ENCODE measurements around the gene RNF19B. TPM values are rescaled to one million over a fixed set of nuclear protein-coding genes. Genes with fewer than 3 reads are reported as not detected.

Gene RNF19B
- total RNA-seq, 1 donor from 2014 or later: 29.7 TPM

DNA sequence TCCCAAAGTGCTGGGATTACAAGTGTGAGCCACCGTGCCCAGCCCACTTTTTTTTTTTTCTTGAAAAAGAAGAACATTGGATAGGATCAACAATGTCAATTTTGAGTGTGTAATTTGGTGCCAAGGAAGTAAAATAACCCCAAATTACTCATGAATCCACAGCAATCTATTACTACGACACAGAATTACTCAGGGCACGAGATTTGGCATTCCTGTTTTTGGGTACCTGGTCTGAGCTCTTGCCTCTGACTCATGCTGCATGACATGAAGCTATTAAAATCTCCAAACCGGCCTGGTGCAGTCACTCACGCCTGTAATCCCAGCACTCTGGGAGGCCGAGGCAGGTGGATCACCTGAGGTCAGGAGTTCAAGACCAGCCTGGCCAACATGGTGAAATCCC, 10.4 kb downstream of the RNF19B start:
- no peak for TF ChIP-seq EZH2 (IDR thresholded peaks at IDR 0.05; ENCODE audit: insufficient read depth, low read length)
- TF ChIP-seq, protein P1, sequence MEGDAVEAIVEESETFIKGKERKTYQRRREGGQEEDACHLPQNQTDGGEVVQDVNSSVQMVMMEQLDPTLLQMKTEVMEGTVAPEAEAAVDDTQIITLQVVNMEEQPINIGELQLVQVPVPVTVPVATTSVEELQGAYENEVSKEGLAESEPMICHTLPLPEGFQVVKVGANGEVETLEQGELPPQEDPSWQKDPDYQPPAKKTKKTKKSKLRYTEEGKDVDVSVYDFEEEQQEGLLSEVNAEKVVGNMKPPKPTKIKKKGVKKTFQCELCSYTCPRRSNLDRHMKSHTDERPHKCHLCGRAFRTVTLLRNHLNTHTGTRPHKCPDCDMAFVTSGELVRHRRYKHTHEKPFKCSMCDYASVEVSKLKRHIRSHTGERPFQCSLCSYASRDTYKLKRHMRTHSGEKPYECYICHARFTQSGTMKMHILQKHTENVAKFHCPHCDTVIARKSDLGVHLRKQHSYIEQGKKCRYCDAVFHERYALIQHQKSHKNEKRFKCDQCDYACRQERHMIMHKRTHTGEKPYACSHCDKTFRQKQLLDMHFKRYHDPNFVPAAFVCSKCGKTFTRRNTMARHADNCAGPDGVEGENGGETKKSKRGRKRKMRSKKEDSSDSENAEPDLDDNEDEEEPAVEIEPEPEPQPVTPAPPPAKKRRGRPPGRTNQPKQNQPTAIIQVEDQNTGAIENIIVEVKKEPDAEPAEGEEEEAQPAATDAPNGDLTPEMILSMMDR (IDR thresholded peaks at IDR 0.05; ENCODE audit: insufficient read depth, low read depth, low read length): no peak
- Histone ChIP-seq H3K27ac (ENCODE audit: low read depth, low read length) (peak overlapping the region; percentile 26), H2AFZ (ENCODE audit: low read depth, low read length) (no peak overlapping the region), H3K27me3 (ENCODE audit: insufficient read depth, low read length) (no peaks in the 10 kb centered on the region), H3K4me1 (ENCODE audit: insufficient read depth, low read length) (peaks cover 14% of the 10 kb centered on the region), H3K4me2 (ENCODE audit: low read length) (peak overlapping the region; percentile 58), H3K9me3 (ENCODE audit: insufficient read depth, low read depth, low read length) (no peaks in the 10 kb centered on the region), H3K36me3 (ENCODE audit: insufficient read depth, low read length) (no peaks in the 10 kb centered on the region), H3K9ac (ENCODE audit: low read length) (no peak overlapping the region), H4K20me1 (ENCODE audit: insufficient read depth, low read length) (peaks cover 59% of the 10 kb centered on the region), H3K79me2 (ENCODE audit: insufficient read depth, low read length) (peaks cover 82% of the 10 kb centered on the region), H3K4me3 (ENCODE audit: insufficient read depth, low read depth, low read length) (no peak overlapping the region)
- H3K4me1 Mint-ChIP-seq (ENCODE audit: low read depth, unreplicated experiment): peaks cover 5% of the 10 kb centered on the region
- H3K36me3 Mint-ChIP-seq (ENCODE audit: low read depth, unreplicated experiment): peaks cover 6% of the 10 kb centered on the region
- H3K4me3 Mint-ChIP-seq (ENCODE audit: unreplicated experiment): no peak overlapping the region
- H3K27ac Mint-ChIP-seq (ENCODE audit: unreplicated experiment): no peak overlapping the region
- DNase-seq (ENCODE audit: low read depth) (peak; percentile 48), FAIRE-seq (no peak)
- no peaks in the 10 kb centered on the region for H3K27me3 Mint-ChIP-seq (ENCODE audit: low read depth, unreplicated experiment)
- H3K9me3 Mint-ChIP-seq (ENCODE audit: unreplicated experiment): no peaks in the 10 kb centered on the region

DNA sequence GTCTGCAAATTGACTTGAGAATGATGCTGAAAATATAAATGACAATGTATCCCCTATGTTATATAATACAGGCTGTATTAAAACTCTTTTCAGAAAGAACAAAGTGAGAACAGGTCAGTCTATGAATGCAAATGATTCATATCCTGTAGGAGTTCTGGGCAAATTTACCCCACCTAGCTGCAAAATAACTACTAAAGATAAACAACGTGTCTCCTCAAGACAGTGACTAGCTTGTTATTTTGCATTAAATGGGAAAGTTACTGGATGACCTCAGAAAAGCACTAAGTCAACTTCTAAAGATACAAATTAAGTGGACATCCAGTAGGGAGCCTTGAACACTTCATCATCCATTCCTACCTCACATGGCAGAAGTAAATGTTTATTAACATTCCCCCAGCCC, 11.1 kb downstream of the RNF19B start:
- Histone ChIP-seq H3K27ac (ENCODE audit: low read depth, low read length) (peak overlapping the region; percentile 34), H3K27me3 (ENCODE audit: insufficient read depth, low read length) (no peaks in the 10 kb centered on the region), H3K4me1 (ENCODE audit: insufficient read depth, low read length) (peaks cover 14% of the 10 kb centered on the region), H3K9me3 (ENCODE audit: insufficient read depth, low read depth, low read length) (no peaks in the 10 kb centered on the region), H4K20me1 (ENCODE audit: insufficient read depth, low read length) (peaks cover 54% of the 10 kb centered on the region), H3K4me2 (ENCODE audit: low read length) (peak overlapping the region; percentile 58), H3K36me3 (ENCODE audit: insufficient read depth, low read length) (no peaks in the 10 kb centered on the region), H3K9ac (ENCODE audit: low read length) (no peak overlapping the region), H3K79me2 (ENCODE audit: insufficient read depth, low read length) (peaks cover 75% of the 10 kb centered on the region), H2AFZ (ENCODE audit: low read depth, low read length) (no peak overlapping the region), H3K4me3 (ENCODE audit: insufficient read depth, low read depth, low read length) (no peak overlapping the region)
- DNase-seq (ENCODE audit: low read depth): peak; percentile 81
- Mint-ChIP-seq H3K27ac (ENCODE audit: unreplicated experiment) (no peak overlapping the region), H3K27me3 (ENCODE audit: low read depth, unreplicated experiment) (no peaks in the 10 kb centered on the region), H3K4me1 (ENCODE audit: low read depth, unreplicated experiment) (peaks cover 5% of the 10 kb centered on the region), H3K9me3 (ENCODE audit: unreplicated experiment) (no peaks in the 10 kb centered on the region), H3K4me3 (ENCODE audit: unreplicated experiment) (no peak overlapping the region), H3K36me3 (ENCODE audit: low read depth, unreplicated experiment) (peaks cover 6% of the 10 kb centered on the region)
- no peak for FAIRE-seq
- TF ChIP-seq, protein P1 (IDR thresholded peaks at IDR 0.05; ENCODE audit: insufficient read depth, low read depth, low read length): no peak
- TF ChIP-seq EZH2 (IDR thresholded peaks at IDR 0.05; ENCODE audit: insufficient read depth, low read length): no peak

DNA sequence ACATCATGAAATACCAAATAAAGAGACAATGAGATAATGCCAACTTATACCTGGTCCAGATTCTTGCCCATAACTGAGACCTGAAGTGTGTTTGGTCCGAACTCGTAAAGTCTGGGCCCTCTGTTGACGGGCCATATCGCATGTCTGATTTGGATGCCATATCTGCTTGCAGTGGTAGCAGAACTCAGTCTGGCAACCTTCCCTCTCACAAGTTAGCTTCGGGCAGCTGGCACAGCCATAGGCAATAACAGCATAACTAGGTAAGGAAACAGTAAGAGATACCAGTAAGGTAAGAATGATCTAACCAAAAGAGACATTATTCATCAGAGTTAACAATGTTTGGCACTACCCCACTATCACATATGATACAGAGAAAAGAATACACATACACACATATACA, 15.1 kb downstream of the RNF19B start:
- Histone ChIP-seq H4K20me1 (ENCODE audit: insufficient read depth, low read length) (peaks cover 40% of the 10 kb centered on the region), H3K79me2 (ENCODE audit: insufficient read depth, low read length) (peaks cover 37% of the 10 kb centered on the region), H3K4me3 (ENCODE audit: insufficient read depth, low read depth, low read length) (no peak overlapping the region), H3K9me3 (ENCODE audit: insufficient read depth, low read depth, low read length) (no peaks in the 10 kb centered on the region), H2AFZ (ENCODE audit: low read depth, low read length) (no peak overlapping the region), H3K9ac (ENCODE audit: low read length) (no peak overlapping the region), H3K27ac (ENCODE audit: low read depth, low read length) (no peak overlapping the region), H3K36me3 (ENCODE audit: insufficient read depth, low read length) (peaks cover 14% of the 10 kb centered on the region), H3K27me3 (ENCODE audit: insufficient read depth, low read length) (no peaks in the 10 kb centered on the region), H3K4me1 (ENCODE audit: insufficient read depth, low read length) (peaks cover 14% of the 10 kb centered on the region), H3K4me2 (ENCODE audit: low read length) (no peak overlapping the region)
- no peaks in the 10 kb centered on the region for H3K9me3 Mint-ChIP-seq (ENCODE audit: unreplicated experiment)
- H3K27me3 Mint-ChIP-seq (ENCODE audit: low read depth, unreplicated experiment): no peaks in the 10 kb centered on the region
- no peak for DNase-seq (ENCODE audit: low read depth)
- no peak overlapping the region for H3K4me3 Mint-ChIP-seq (ENCODE audit: unreplicated experiment)
- TF ChIP-seq EZH2 (IDR thresholded peaks at IDR 0.05; ENCODE audit: insufficient read depth, low read length): no peak
- TF ChIP-seq, protein P1 (IDR thresholded peaks at IDR 0.05; ENCODE audit: insufficient read depth, low read depth, low read length): no peak
- H3K27ac Mint-ChIP-seq (ENCODE audit: unreplicated experiment): no peak overlapping the region
- peaks cover 19% of the 10 kb centered on the region for H3K36me3 Mint-ChIP-seq (ENCODE audit: low read depth, unreplicated experiment)
- no peak for FAIRE-seq
- H3K4me1 Mint-ChIP-seq (ENCODE audit: low read depth, unreplicated experiment): peaks cover 15% of the 10 kb centered on the region
